ENCODE results near the gene TIMMDC1.
"Not testable (repeated sequence)": the region's sequence is repeated elsewhere in the genome, so short reads cannot be mapped to it uniquely, and the experiment has no call there.

TIMMDC1 gene

GRCh38 chr3:119557192-119557876 is 59.0 kb downstream of the TIMMDC1 start:
- no peak for DNase-seq (ENCODE audit: low spot score)
- in situ Hi-C loops (cut with MboI; ENCODE audit: low pct_unique_long_range_greater_than_20kb, low sequenced_read_pairs, unreplicated experiment) = no loop called here
- no peak for TF ChIP-seq CTCF (IDR thresholded peaks at IDR 0.05; ENCODE audit: extremely low read depth, insufficient read depth, missing control alignments)

GRCh38 chr3:119557877-119558269 is 59.5 kb downstream of the TIMMDC1 start:
- DNase-seq (ENCODE audit: low spot score) = no peak
- TF ChIP-seq CTCF (IDR thresholded peaks at IDR 0.05; ENCODE audit: extremely low read depth, insufficient read depth, missing control alignments) = no peak
- in situ Hi-C loops (cut with MboI; ENCODE audit: low pct_unique_long_range_greater_than_20kb, low sequenced_read_pairs, unreplicated experiment) = no loop called here

GRCh38 chr3:119558626-119559317 is 60.4 kb downstream of the TIMMDC1 start:
- in situ Hi-C loops (cut with MboI; ENCODE audit: low pct_unique_long_range_greater_than_20kb, low sequenced_read_pairs, unreplicated experiment) = no loop called here
- DNase-seq (ENCODE audit: low spot score) = no peak
- TF ChIP-seq CTCF (IDR thresholded peaks at IDR 0.05; ENCODE audit: extremely low read depth, insufficient read depth, missing control alignments) = no peak

GRCh38 chr3:119559441-119559963 is 61.2 kb downstream of the TIMMDC1 start, which contains the start of gene CD80:
Gene CD80, minus strand, starts transcription at chr3:119559614. Its CDS starts 1,886 bp downstream, at chr3:119557728.
- peak; percentile 78 for TF ChIP-seq CTCF (IDR thresholded peaks at IDR 0.05; ENCODE audit: extremely low read depth, insufficient read depth, missing control alignments)
- DNase-seq (ENCODE audit: low spot score) = peak; percentile 45
- in situ Hi-C loops (cut with MboI; ENCODE audit: low pct_unique_long_range_greater_than_20kb, low sequenced_read_pairs, unreplicated experiment) = no loop called here

DNA sequence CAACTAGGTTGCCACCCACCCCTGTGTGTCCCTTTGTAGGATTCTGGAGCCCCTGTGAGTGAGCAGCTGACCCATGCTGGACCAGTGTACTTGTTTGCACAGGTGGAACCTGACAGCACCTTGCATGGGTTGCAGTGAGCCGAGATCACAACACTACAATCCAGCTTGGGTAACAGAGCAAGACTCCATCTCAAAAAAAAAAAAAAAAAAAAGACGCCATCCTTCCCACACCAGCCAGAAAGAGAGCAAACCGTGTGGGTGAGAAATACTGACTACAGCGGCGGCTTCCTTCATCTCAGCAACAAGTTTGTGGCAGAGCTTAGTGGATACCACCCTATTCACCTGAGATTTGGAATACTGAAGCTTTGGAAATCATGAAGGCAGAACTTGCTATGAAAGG is 61.8 kb downstream of the TIMMDC1 start:
- TF ChIP-seq CTCF (IDR thresholded peaks at IDR 0.05; ENCODE audit: extremely low read depth, insufficient read depth, missing control alignments) = no peak
- in situ Hi-C loops (cut with MboI; ENCODE audit: low pct_unique_long_range_greater_than_20kb, low sequenced_read_pairs, unreplicated experiment) = no loop called here
- DNase-seq (ENCODE audit: low spot score) = no peak

- DNase-seq (ENCODE audit: low spot score) = peak; percentile 75
- TF ChIP-seq CTCF (IDR thresholded peaks at IDR 0.05; ENCODE audit: extremely low read depth, insufficient read depth, missing control alignments) = no peak
- in situ Hi-C loops (cut with MboI; ENCODE audit: low pct_unique_long_range_greater_than_20kb, low sequenced_read_pairs, unreplicated experiment) = no loop called here
Observed at GRCh38 chr3:119562307-119562961, 64.1 kb downstream of the TIMMDC1 start.

GRCh38 chr3:119563334-119563733 is 65.0 kb downstream of the TIMMDC1 start:
- in situ Hi-C loops (cut with MboI; ENCODE audit: low pct_unique_long_range_greater_than_20kb, low sequenced_read_pairs, unreplicated experiment); DNase-seq (ENCODE audit: low spot score): not testable (repeated sequence)

Data from GM13977 (cell line).